IPS DF 4.7 (cell line): ENCODE results near the gene HS6ST2.
"Not testable (repeated sequence)": the region's sequence is repeated elsewhere in the genome, so short reads cannot be mapped to it uniquely, and the experiment has no call there.

Experiments used
- DNase-seq: peaks from one replicate; pipeline ENCODE4 v3.0.0-alpha.2; 2013; ENCODE audit warnings: low spot score; ENCODE audit errors: extremely low read depth

HS6ST2 gene

GRCh38 chrX:132945055-132945599 is 13.3 kb downstream of the HS6ST2 start:
- not testable (repeated sequence) for DNase-seq

GRCh38 chrX:132940727-132941327 is 17.6 kb downstream of the HS6ST2 start:
- DNase-seq = no peak

GRCh38 chrX:132933170-132933569 is 25.3 kb downstream of the HS6ST2 start:
- DNase-seq = no peak

- DNase-seq = no peak
Measured at GRCh38 chrX:132924426-132924825, 34.0 kb downstream of the HS6ST2 start.

GRCh38 chrX:132918523-132918922 is 39.9 kb downstream of the HS6ST2 start:
- no peak for DNase-seq

- no peak for DNase-seq
Measured at GRCh38 chrX:132916349-132916748, 42.1 kb downstream of the HS6ST2 start.

- no peak for DNase-seq
Measured at GRCh38 chrX:132909643-132910042, 48.8 kb downstream of the HS6ST2 start.

- no peak for DNase-seq
Measured at GRCh38 chrX:132908891-132909290, 49.5 kb downstream of the HS6ST2 start.

- no peak for DNase-seq
Measured at GRCh38 chrX:132900633-132901293, 57.7 kb downstream of the HS6ST2 start.

GRCh38 chrX:132887569-132887968 is 70.9 kb downstream of the HS6ST2 start:
- no peak for DNase-seq

- no peak for DNase-seq
Measured at GRCh38 chrX:132883358-132883915, 75.0 kb downstream of the HS6ST2 start.

GRCh38 chrX:132880753-132881152 is 77.7 kb downstream of the HS6ST2 start:
- DNase-seq = not testable (repeated sequence)

GRCh38 chrX:132877954-132878536 is 80.4 kb downstream of the HS6ST2 start:
- DNase-seq = no peak

GRCh38 chrX:132876523-132877338 is 81.7 kb downstream of the HS6ST2 start:
- DNase-seq = no peak

- DNase-seq = no peak
Measured at GRCh38 chrX:132875650-132876522, 82.5 kb downstream of the HS6ST2 start.

GRCh38 chrX:132862562-132862961 is 95.9 kb downstream of the HS6ST2 start:
- DNase-seq = no peak

- no peak for DNase-seq
Measured at GRCh38 chrX:132861076-132861475, 97.4 kb downstream of the HS6ST2 start.

GRCh38 chrX:132860200-132860599 is 98.2 kb downstream of the HS6ST2 start:
- no peak for DNase-seq

GRCh38 chrX:132858018-132858417 is 100.4 kb downstream of the HS6ST2 start:
- DNase-seq = no peak

GRCh38 chrX:132855780-132856341 is 102.6 kb downstream of the HS6ST2 start:
- no peak for DNase-seq
